ENCODE measurements around the gene PROZ. TPM values are rescaled to one million over a fixed set of nuclear protein-coding genes. Genes with fewer than 3 reads are reported as not detected.

PROZ gene
- total and polyA plus RNA-seq, 2 of the 13 experiments (the other 11 are each of a cell fraction or from before 2014, with no cell fraction given), result 5.6 to 22.5 TPM

GRCh38 chr13:113208421-113209335 lies 50.2 kb downstream of the PROZ start, which contains the start of gene PCID2 (continued):
- TF ChIP-seq PATZ1 (CRISPR knock-in tag; IDR thresholded peaks at IDR 0.05) (peak; percentile 86), ZNF12 (CRISPR knock-in tag; IDR thresholded peaks at IDR 0.05) (peak; percentile 78), GLI4 (CRISPR knock-in tag; IDR thresholded peaks at IDR 0.05; ENCODE audit: borderline replicate concordance) (peak; percentile 96; the same call in 1 of the 2 replicates), ZNF30 (CRISPR knock-in tag; IDR thresholded peaks at IDR 0.05) (peak; percentile 87), GABPB1 (CRISPR knock-in tag; IDR thresholded peaks at IDR 0.05) (peak; percentile 100), NFAT5 (CRISPR knock-in tag; IDR thresholded peaks at IDR 0.05) (no peak; the same call in 1 of the 2 replicates), ZFP91 (CRISPR knock-in tag; IDR thresholded peaks at IDR 0.05; ENCODE audit: borderline replicate concordance) (peak; percentile 93), SETDB1 (CRISPR knock-in tag; IDR thresholded peaks at IDR 0.05; ENCODE audit: borderline replicate concordance) (no peak), ZNF362 (CRISPR knock-in tag; IDR thresholded peaks at IDR 0.05; ENCODE audit: borderline replicate concordance) (no peak; the same call in 1 of the 2 replicates), SMYD3 (CRISPR knock-in tag; IDR thresholded peaks at IDR 0.05) (peak; percentile 91), KLF11 (CRISPR knock-in tag; IDR thresholded peaks at IDR 0.05) (0 out of 2 replicates have a peak, but pooled peaks have one; percentile 39), PRPF4 (IDR thresholded peaks at IDR 0.05; ENCODE audit: low read depth, low read length, poor library complexity, severe bottlenecking) (no peak), ZIK1 (CRISPR knock-in tag; IDR thresholded peaks at IDR 0.05; ENCODE audit: borderline replicate concordance, low read depth) (peak; percentile 93; the same call in 1 of the 2 replicates), ZNF274 (CRISPR knock-in tag; IDR thresholded peaks at IDR 0.05) (peak; percentile 93; the same call in 1 of the 2 replicates), TBP (CRISPR knock-in tag; IDR thresholded peaks at IDR 0.05) (no peak)
- TF ChIP-seq, protein P1, sequence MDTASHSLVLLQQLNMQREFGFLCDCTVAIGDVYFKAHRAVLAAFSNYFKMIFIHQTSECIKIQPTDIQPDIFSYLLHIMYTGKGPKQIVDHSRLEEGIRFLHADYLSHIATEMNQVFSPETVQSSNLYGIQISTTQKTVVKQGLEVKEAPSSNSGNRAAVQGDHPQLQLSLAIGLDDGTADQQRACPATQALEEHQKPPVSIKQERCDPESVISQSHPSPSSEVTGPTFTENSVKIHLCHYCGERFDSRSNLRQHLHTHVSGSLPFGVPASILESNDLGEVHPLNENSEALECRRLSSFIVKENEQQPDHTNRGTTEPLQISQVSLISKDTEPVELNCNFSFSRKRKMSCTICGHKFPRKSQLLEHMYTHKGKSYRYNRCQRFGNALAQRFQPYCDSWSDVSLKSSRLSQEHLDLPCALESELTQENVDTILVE (CRISPR knock-in tag; IDR thresholded peaks at IDR 0.05), result peak; percentile 99

Measured in HepG2 (cell line).